ENCODE results near the gene POLA2.
A peak's percentile ranks its signal among the peaks of the same experiment; 100 is the strongest.
"Not testable (repeated sequence)": the region's sequence is repeated elsewhere in the genome, so short reads cannot be mapped to it uniquely, and the experiment has no call there.

The POLA2 gene

DNA sequence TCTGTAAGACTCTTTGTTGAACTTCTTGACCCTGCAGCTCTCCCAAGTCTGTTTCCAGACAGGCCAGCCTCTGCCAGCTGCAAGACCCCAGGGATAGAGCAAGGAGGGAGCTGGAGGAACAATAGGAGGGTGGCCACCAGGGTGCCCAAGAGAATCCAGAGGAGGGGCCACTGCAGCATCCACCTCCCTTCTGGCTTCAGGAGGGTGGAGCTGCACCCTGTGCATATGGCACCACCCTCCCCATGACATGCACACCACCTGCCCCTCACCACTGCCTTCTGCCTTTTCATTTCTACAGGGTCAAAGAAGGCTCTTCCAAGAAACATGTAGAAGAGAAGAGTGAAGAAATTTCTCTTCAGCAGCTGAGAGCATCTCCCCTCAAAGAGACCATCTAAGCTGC is 20.1 kb upstream of the POLA2 start:
- no peak for DNase-seq (ENCODE audit: low read depth in 2 of 3, low spot score in 1 of 3)

- DNase-seq (ENCODE audit: low read depth in 2 of 3, low spot score in 1 of 3): no peak
These were observed 19.4 kb upstream of the POLA2 start for GRCh38 chr11:65242389-65242788.

DNA sequence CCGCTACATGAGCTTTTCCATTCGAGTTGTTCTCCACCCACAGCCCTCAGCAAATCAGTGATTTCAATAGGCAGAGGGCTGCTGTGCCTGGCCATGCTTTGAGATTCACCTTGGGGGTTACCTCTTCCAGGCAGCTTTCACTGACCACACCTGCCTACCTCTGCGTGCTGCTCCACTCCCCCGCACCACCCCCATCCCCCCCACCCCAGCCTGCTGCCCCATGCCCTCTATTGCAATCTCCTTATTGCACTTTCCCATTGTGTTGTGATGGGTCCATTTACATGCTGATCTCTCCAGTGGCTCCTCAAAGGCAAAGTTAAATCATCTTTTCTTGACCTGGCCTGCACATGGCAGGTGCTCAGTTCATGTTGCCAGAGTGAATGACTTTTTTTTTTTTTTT is 18.0 kb upstream of the POLA2 start:
- DNase-seq (ENCODE audit: low read depth in 2 of 3, low spot score in 1 of 3): no peak

GRCh38 chr11:65245046-65245445 is 16.7 kb upstream of the POLA2 start:
- DNase-seq (ENCODE audit: low read depth in 2 of 3, low spot score in 1 of 3): not testable (repeated sequence)

DNA sequence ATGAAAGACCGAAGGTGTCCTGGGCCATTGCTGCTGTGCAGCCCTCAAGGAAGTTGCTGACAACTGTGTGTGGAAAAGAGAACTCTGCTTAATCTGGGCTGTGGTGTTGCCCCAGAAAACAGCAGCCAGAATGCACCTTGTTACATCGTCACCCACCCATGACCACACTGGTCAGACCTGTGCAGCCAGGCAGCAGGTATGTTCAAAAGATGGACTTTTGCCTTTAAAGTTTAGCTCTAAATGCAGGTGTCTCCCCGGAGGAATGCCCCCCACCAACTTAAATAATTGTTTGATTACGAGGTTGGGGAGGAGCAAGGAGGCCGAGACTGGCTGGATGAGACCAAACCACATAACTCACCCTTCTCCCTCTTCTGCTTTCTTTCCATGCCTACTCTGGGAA is 15.3 kb upstream of the POLA2 start:
- DNase-seq (ENCODE audit: low read depth in 2 of 3, low spot score in 1 of 3): no peak

- DNase-seq (ENCODE audit: low read depth in 2 of 3, low spot score in 1 of 3): not testable (repeated sequence)
These were observed 13.5 kb upstream of the POLA2 start for GRCh38 chr11:65248184-65248710.

DNA sequence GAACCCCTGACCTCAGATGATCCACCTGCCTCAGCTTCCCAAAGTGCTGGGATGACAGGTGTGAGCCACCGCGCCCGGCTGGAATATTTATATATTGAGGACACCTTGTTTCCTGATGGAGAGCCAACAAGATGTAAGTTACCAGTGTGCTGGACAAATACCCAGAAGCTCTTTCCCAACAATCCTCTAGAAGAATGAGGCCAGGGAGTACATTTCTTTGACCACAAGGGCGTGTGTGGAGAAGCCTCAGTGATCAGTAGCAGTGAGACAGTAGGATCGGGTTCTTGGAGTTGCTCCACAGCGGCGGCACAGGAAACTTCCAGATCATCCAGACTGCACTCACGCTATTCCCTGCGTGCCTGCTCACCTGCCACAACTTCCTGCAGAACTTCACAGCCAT is 10.3 kb upstream of the POLA2 start:
- DNase-seq (ENCODE audit: low read depth in 2 of 3, low spot score in 1 of 3): no peak

DNA sequence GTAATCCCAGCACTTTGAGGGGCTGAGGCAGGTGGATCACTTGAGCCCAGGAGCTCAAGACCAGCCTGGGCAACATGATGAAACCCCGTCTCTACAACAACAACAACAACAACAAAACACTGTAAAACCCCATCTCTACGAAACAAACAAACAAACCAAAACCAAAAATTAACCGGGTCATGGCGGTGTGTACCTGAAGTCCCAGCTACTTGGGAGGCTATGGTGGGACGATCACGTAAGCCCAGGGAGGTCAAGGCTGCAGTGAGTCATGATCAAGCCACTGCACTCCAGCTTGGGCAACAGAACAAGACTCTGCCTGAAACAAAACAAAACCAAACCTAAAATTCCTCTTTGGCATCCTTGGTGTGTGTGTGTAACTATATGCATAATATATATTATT is 7.0 kb upstream of the POLA2 start:
- DNase-seq (ENCODE audit: low read depth in 2 of 3, low spot score in 1 of 3): no peak

DNA sequence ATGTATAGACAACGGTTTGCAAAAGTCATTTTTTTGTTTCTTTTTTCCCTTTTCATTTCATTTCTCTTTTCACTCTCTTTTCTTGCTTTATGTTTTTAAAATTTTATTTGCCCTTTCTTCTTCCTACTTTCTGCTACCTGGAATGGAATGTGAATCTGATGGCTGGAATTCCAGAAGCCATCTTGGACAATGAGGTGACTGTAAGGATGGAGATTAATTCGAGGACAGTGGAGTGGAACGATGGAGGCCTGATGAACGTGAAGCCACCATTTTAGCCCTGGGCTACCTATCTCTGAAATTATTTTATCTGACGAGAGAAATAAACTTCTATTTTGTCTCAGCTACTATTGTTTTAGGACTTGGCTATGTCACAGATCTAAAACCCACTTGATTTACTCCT is 2.8 kb upstream of the POLA2 start:
- DNase-seq (ENCODE audit: low read depth in 2 of 3, low spot score in 1 of 3): no peak

GRCh38 chr11:65260302-65260701 is 1.5 kb upstream of the POLA2 start:
- no peak for DNase-seq (ENCODE audit: low read depth in 2 of 3, low spot score in 1 of 3)

DNA sequence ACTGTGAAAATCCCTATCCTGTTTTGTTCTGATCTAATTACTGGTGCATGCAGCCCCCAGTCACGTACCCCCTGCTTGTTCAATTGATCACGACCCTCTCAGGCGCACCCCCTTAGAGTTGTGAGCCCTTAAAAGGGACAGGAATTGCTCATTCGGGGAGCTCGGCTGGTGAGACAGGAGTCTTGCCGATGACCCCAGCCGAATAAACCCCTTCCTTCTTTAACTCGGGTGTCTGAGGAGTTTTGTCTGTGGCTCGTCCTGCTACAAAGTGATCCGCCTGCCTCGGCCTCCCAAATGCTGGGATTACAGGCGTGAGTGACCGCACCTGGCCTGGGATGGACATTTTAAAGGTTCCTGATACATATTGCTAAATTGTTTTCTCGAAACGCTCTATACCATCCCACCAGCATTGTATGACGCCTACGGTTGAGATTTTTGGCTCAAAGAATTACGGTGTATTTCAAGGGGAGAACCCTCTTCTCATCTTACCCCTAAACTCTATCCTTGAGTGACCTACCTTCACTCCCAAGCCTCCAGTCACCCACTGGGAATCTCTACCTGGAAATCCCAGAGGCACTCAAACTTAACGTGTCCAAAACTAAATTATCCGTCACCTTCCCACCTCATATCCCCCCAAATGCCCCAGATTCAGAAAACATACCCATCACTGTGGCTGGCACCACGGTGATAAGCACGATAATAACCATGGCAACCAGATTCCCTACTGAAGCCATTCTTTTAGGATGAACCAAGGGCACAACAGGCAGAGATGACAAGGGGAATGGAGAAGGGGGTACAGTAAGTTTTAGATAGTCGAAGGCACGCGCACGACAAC is 789 bp upstream of the POLA2 start:
- no peak for DNase-seq (ENCODE audit: low read depth in 2 of 3, low spot score in 1 of 3)

DNA sequence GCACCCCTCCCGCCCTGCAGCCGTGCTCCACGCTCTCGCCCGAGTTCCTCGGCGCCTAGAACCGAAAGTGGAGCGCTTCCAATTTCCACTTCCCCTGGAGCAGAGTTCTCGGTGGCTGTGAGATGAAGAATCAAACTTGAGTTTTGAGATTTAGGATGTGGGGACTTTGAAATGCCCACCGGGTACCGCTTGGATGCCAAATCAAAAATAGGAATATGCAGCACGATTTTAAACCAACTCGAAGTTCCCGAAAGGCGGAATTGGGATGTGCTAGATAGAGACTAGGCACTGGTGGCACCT is 569 bp downstream of the POLA2 start:
- peak in 1 of 3 donors; percentile 14 for DNase-seq (ENCODE audit: low read depth in 2 of 3, low spot score in 1 of 3)

- DNase-seq (ENCODE audit: low read depth in 2 of 3, low spot score in 1 of 3): no peak
These were observed 1.0 kb downstream of the POLA2 start for GRCh38 chr11:65262776-65263175.

DNA sequence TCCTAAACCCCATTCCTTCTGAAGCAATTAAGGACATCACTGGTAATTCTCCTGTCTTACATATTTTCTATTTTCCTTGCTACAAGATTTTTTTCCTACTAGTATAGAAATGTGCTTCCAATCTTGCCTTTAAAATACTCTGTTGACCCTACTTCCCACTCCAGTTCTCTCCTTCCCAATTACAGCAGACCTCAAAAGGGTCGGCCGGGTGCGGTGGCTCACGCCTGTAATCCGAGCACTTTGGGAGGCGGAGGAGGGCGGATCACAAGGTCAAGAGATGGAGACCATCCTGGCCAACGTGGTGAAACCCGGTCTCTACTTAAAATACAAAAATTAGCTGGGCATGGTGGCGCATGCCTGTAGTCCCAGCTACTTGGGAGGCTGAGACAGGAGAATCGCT is 3.0 kb downstream of the POLA2 start:
- DNase-seq (ENCODE audit: low read depth in 2 of 3, low spot score in 1 of 3): not testable (repeated sequence)

DNA sequence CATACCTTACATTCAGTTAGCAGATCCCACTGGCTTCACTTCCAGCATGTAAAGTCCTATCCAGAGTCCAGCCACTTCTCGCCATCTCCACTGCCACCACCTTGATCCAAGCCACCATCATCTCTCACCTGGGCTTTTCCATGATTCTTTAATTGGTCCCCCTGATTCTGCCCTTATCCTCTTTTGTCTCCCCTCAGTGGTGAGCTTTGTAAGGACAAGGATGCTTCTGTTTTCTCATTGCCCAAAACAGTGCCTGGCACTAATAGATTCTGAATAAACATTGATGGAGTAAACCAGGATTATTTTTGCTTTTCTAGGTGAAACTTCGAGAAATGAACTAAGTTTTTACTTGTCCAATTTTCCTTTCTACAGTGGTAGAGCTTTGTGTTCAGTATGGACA is 4.4 kb downstream of the POLA2 start:
- no peak for DNase-seq (ENCODE audit: low read depth in 2 of 3, low spot score in 1 of 3)

GRCh38 chr11:65274735-65275682 is 13.2 kb downstream of the POLA2 start:
- no peak for DNase-seq (ENCODE audit: low read depth in 2 of 3, low spot score in 1 of 3)

DNA sequence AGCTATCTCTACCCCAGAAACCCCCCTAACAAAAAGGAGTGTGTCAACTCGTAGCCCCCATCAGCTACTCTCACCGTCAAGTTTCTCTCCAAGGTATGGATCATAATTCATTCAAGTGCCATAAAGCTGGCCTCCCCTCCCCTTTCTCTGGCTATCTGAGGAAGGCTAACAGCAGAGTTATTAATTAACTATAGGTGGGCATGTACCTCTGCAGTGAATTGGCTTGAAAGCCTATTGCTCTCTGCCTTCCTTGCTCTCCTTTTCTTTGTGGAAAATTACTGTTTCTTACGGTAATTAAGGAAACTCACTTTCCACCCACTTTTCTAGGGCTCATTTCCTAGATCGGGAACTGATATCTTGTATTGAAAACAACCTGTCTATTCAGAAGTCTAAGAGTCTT is 14.1 kb downstream of the POLA2 start:
- no peak for DNase-seq (ENCODE audit: low read depth in 2 of 3, low spot score in 1 of 3)

- DNase-seq (ENCODE audit: low read depth in 2 of 3, low spot score in 1 of 3): no peak
These were observed 16.0 kb downstream of the POLA2 start for GRCh38 chr11:65277631-65278277.

DNA sequence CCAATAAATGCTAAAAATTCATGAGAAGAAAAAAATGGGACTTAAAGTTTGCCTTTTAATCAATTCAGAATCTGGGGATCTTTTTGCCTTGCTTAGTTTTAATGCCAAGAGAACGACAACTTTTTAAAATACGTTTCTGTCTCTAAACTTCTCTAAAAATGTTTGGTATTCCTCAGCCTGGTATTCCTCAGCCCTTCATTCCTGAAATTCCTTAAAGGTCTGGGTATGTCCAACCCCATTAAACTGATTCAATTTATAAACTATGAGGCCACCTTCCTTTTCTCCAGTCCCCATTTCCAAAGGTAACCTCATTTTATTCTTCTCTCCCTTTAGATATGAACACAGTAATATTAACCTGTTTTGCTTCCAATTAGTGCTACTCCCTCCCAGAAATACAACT is 16.6 kb downstream of the POLA2 start:
- DNase-seq (ENCODE audit: low read depth in 2 of 3, low spot score in 1 of 3): no peak

DNA sequence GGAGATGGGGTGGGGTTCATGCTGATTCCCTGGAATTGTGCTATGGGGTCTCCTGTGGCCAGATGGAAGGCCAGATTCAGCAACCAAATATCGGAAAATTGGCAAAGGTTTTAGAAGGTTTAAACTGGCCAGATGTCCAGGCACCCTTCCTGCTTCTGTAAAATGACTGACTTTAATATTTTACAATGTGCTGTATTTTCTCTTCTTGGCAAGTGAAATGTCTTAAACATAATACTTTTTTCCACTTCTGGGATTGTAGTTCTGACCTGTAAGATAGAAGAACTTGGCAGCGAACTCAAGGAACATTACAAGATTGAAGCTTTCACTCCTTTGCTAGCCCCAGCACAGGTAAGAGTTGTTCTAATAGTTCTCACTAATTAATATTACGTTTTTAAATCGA is 17.5 kb downstream of the POLA2 start:
- no peak for DNase-seq (ENCODE audit: low read depth in 2 of 3, low spot score in 1 of 3)

GRCh38 chr11:65279741-65280440 is 18.1 kb downstream of the POLA2 start:
- peak; percentile 34 to 44 (median 40) for DNase-seq (ENCODE audit: low read depth in 2 of 3, low spot score in 1 of 3)
